GM19035 (cell line): Measurements from ENCODE around the gene SMIM28.
A peak's percentile ranks its signal among the peaks of the same experiment; 100 is the strongest.
"Not testable (repeated sequence)": the region's sequence is repeated elsewhere in the genome, so short reads cannot be mapped to it uniquely, and the experiment has no call there.

Experiments used
- ATAC-seq: cut with Tn5 transposase; IDR thresholded peaks from one replicate; pipeline ENCODE4 v1.9.1; 2021; ENCODE audit not compliant: unreplicated experiment

The SMIM28 gene

GRCh38 chr6:138403801-138404665 lies 26.3 kb downstream of the SMIM28 start, which contains the start of gene HEBP2:
HEBP2 (plus strand) TSS chr6:138404223; CDS start chr6:138404496, 273 bp downstream.
- peak; percentile 85 for ATAC-seq

- ATAC-seq = no peak
Observed at GRCh38 chr6:138404666-138405337, 27.1 kb downstream of the SMIM28 start.

GRCh38 chr6:138405816-138406413 lies 28.2 kb downstream of the SMIM28 start:
- no peak for ATAC-seq

GRCh38 chr6:138406443-138406842 lies 28.7 kb downstream of the SMIM28 start:
- ATAC-seq = no peak

GRCh38 chr6:138410048-138410735 lies 32.5 kb downstream of the SMIM28 start:
- ATAC-seq = no peak

GRCh38 chr6:138410972-138411880 lies 33.5 kb downstream of the SMIM28 start:
- no peak for ATAC-seq

GRCh38 chr6:138415125-138415524 lies 37.4 kb downstream of the SMIM28 start:
- ATAC-seq = no peak

- ATAC-seq = no peak
Observed at GRCh38 chr6:138416206-138416605, 38.5 kb downstream of the SMIM28 start.

GRCh38 chr6:138417493-138418117 lies 39.9 kb downstream of the SMIM28 start:
- no peak for ATAC-seq

GRCh38 chr6:138418118-138418742 lies 40.5 kb downstream of the SMIM28 start:
- ATAC-seq = no peak

GRCh38 chr6:138419766-138420165 lies 42.1 kb downstream of the SMIM28 start:
- no peak for ATAC-seq

GRCh38 chr6:138420356-138420755 lies 42.7 kb downstream of the SMIM28 start:
- ATAC-seq = no peak

GRCh38 chr6:138421089-138421488 lies 43.4 kb downstream of the SMIM28 start:
- ATAC-seq = no peak

- no peak for ATAC-seq
Observed at GRCh38 chr6:138421608-138422007, 43.9 kb downstream of the SMIM28 start.

- ATAC-seq = no peak
Observed at GRCh38 chr6:138422861-138423260, 45.2 kb downstream of the SMIM28 start.

- no peak for ATAC-seq
Observed at GRCh38 chr6:138424004-138424904, 46.5 kb downstream of the SMIM28 start.

GRCh38 chr6:138425256-138425655 lies 47.6 kb downstream of the SMIM28 start:
- ATAC-seq = not testable (repeated sequence)

GRCh38 chr6:138426500-138427123 lies 48.9 kb downstream of the SMIM28 start:
- ATAC-seq = no peak
